Subcutaneous adipose tissue (tissue), 4 donors: ENCODE measurements around the gene VRTN. TPM values are rescaled to one million over a fixed set of nuclear protein-coding genes. Genes with fewer than 3 reads are reported as not detected.

ENCODE experiments used
- CTCF ChIP-seq: fragments of 450-650 bp; IDR thresholded peaks from one replicate; pipeline ENCODE4 v1.5.1; 2016; ENCODE audit warnings: low read depth, mild to moderate bottlenecking, control low read depth, antibody characterized with exemption, moderate library complexity
- total RNA-seq, 4 donors: library from RNA; depleted of rRNA; stranded (reverse); fragments of >200 nt; gene quantifications; one replicate each; pipeline ENCODE4 v1.1.0, GENCODE V29; 2016

The VRTN gene
- total RNA-seq, 4 donors from 2014 or later, result not detected

- no peak for TF ChIP-seq CTCF
These were observed 59.5 kb downstream of the VRTN start for GRCh38 chr14:74407801-74408154.

GRCh38 chr14:74408870-74409269 lies 60.6 kb downstream of the VRTN start:
- no peak for TF ChIP-seq CTCF

GRCh38 chr14:74409441-74409840 lies 61.2 kb downstream of the VRTN start:
- TF ChIP-seq CTCF, result no peak

Other genes with a start within 250 kb of the VRTN start
- not detected for gene VSX2, start 109.0 kb upstream of the VRTN start, total RNA-seq
- 10 to 100 TPM; 28.9 to 49.8 (median 43.2) TPM for gene ABCD4, start 45.5 kb upstream of the VRTN start, total RNA-seq
- gene SYNDIG1L, start 77.7 kb downstream of the VRTN start, total RNA-seq, result under 1 TPM in 3 of 4 donors, not detected in 1; 0.34 to 0.88 (median 0.49) TPM
- 1,000 to 10,000 TPM in 1 of 4 donors, 100 to 1,000 TPM in 3; 207 to 1,333 (median 451) TPM for gene NPC2, start 144.8 kb downstream of the VRTN start, total RNA-seq
- gene ISCA2, start 145.3 kb downstream of the VRTN start, total RNA-seq, result 10 to 100 TPM; 10.3 to 19.4 (median 10.8) TPM